Gastroesophageal sphincter (tissue), 4 donors: Measurements from ENCODE around the gene MIDN. TPM values are rescaled to one million over a fixed set of nuclear protein-coding genes. Genes with fewer than 3 reads are reported as not detected.
A peak's percentile ranks its signal among the peaks of the same experiment; 100 is the strongest.

Experiments
- ATAC-seq: fragments of 150-250 bp; one replicate; pipeline ENCODE4 v1.9.1; 2016; ENCODE audit warnings: mild to moderate bottlenecking, moderate library complexity
- H3K27ac ChIP-seq, 4 donors: fragments of 200-600 bp; sonication (generic) in 3 of 4; 1 replicate in 3 of 4; 2 replicates in 1 of 4; pipeline ENCODE4 v1.5.1; 2016 to 2019
- H3K27me3 ChIP-seq: fragments of 200-600 bp; sonication (generic); one replicate; pipeline ENCODE4 v1.5.1; 2019
- H3K36me3 ChIP-seq, 2 donors: fragments of 200-600 bp; sonication (generic); one replicate each; pipeline ENCODE4 v1.5.1; 2019; ENCODE audit warnings: control low read depth in 1 of 2
- H3K4me1 ChIP-seq, 3 donors: fragments of 200-600 bp; sonication (generic); 1 replicate in 2 of 3; 2 replicates in 1 of 3; pipeline ENCODE4 v1.5.1; 2016 to 2019; ENCODE audit warnings: control low read depth in 2 of 3
- H3K4me3 ChIP-seq, 2 donors: fragments of 200-600 bp; sonication (generic); one replicate each; pipeline ENCODE4 v1.5.1; 2019; ENCODE audit warnings: mild to moderate bottlenecking in 1 of 2, moderate library complexity in 1 of 2
- H3K9me3 ChIP-seq, 3 donors: fragments of 200-600 bp; sonication (generic); one replicate each; pipeline ENCODE4 v1.5.1; 2017 to 2019; ENCODE audit warnings: control low read depth in 2 of 3
- EP300 ChIP-seq: sonication (generic); formaldehyde crosslinking; IDR thresholded peaks from one replicate; pipeline ENCODE4 v1.6.1; 2017; ENCODE audit warnings: antibody characterized with exemption, mild to moderate bottlenecking
- POLR2A ChIP-seq, 2 donors: fragments of 450-650 bp; IDR thresholded peaks; one replicate each; pipeline ENCODE4 v1.6.1; 2017; ENCODE audit warnings: antibody characterized with exemption in 2 of 2, mild to moderate bottlenecking in 2 of 2, moderate library complexity in 1 of 2
- POLR2AphosphoS5 ChIP-seq: sonication (generic); formaldehyde crosslinking; IDR thresholded peaks from one replicate; pipeline ENCODE4 v1.6.1; 2017; ENCODE audit warnings: antibody characterized with exemption
- WGBS, 2 donors: methylation state at CpG; one replicate each; pipeline ENCODE4 v1.1.5; 2018; ENCODE audit warnings: low coverage in 1 of 2; 5-methylcytosine and 5-hydroxymethylcytosine counted together
- total RNA-seq, 4 donors: library from RNA; depleted of rRNA; stranded (reverse); fragments of >200 nt; gene quantifications; one replicate each; pipeline ENCODE4 v1.1.0, GENCODE V29; 2016
- TF ChIP-seq, protein P1 (sequence below), 4 experiments: fragments of 200-600 bp in 2 of 4; fragments of 450-650 bp in 2 of 4; sonication (generic) in 1 of 4; IDR thresholded peaks; one replicate each; pipeline ENCODE4 v1.5.1; 2017 to 2019; ENCODE audit warnings: antibody characterized with exemption in 4 of 4, mild to moderate bottlenecking in 2 of 4, moderate library complexity in 2 of 4

Gene MIDN
- total RNA-seq, 4 donors from 2014 or later, result 20.0 to 40.1 (median 24.2) TPM

DNA sequence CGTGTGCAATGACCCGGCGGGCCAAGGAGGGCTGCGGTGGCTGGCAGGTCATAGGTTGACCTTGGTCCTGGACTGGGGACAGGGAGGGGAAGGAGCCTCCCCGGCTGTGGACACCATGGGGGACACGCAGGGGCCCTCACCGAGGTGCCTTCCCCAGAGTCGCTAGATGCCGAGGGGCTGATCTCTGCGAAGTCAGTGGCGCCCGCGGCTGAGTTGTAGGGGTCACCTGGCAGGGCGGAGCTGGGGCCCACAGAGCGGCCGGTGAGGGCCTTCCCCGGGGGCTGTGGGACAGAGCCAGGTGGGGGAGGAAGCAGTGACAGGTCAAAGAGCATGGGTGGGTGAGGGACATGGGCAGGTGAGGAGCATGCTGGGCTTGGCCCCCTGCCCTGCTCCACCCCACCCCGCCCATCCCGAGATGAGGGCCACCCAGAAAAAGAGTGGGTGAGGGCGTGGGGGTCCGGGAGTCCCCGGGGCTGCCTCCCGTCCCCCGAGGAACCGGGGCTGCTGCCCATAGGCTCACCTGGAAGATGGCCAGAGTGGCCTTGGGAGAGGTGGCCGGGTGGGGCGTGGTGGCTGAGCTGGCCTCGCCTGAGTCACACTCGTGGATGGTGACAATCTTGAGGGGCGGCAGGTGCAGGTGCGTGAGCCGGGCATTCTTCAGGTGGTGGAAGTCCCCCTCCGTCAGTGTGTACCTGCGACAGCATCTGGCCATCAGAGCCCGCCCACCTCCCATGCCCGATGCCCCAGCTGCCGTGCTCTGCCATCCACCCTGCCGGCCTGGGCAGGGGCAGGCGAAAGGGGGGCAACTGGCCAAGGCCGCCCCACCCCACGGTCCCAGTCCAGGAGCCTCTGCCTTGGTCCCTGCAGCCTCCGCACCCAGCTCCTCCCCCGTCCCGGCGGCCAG lies 14.1 kb upstream of the MIDN start:
- no peak for ATAC-seq
- Histone ChIP-seq H3K4me3 (no peak overlapping the region), H3K4me1 (peaks cover 0 to 49% (median 21%) of the 10 kb centered on the region in 3 donors), H3K27me3 (peaks cover 15% of the 10 kb centered on the region), H3K27ac (no peak overlapping the region), H3K9me3 (no peaks in the 10 kb centered on the region), H3K36me3 (no peaks in the 10 kb centered on the region)
- TF ChIP-seq, protein P1, sequence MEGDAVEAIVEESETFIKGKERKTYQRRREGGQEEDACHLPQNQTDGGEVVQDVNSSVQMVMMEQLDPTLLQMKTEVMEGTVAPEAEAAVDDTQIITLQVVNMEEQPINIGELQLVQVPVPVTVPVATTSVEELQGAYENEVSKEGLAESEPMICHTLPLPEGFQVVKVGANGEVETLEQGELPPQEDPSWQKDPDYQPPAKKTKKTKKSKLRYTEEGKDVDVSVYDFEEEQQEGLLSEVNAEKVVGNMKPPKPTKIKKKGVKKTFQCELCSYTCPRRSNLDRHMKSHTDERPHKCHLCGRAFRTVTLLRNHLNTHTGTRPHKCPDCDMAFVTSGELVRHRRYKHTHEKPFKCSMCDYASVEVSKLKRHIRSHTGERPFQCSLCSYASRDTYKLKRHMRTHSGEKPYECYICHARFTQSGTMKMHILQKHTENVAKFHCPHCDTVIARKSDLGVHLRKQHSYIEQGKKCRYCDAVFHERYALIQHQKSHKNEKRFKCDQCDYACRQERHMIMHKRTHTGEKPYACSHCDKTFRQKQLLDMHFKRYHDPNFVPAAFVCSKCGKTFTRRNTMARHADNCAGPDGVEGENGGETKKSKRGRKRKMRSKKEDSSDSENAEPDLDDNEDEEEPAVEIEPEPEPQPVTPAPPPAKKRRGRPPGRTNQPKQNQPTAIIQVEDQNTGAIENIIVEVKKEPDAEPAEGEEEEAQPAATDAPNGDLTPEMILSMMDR (IDR thresholded peaks at IDR 0.05), result no peak
- no peak for TF ChIP-seq POLR2AphosphoS5
- no peak for TF ChIP-seq POLR2A (IDR thresholded peaks at IDR 0.05)
- TF ChIP-seq EP300, result no peak
- whole genome bisulfite sequencing, 2 donors, result 90% methylated on average over 15 of the region's 45 CpGs; no CpG with 5 or more reads in 1 of the 2 donors

DNA sequence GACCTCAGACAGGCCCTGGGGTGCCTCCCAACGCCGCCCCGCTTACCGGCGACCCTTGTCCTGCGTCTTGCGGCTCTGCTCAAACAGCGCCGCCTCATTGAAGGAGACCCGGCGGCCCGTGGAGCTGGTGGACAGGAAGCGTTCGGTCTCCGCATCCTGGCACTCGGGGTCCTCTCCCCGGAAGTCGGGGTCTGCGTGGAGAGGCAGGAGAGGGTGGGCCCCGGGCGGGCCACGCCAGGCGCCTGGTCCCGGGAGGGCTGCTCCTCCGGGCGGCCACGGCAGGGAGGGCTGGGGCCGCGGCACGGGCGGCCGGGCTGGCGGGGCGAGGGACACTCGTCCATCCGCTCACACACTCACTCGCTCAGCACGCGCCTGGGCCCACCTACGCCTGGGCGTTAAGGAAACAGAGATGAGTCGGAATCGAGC lies 13.4 kb upstream of the MIDN start:
- ATAC-seq, result no peak
- TF ChIP-seq POLR2AphosphoS5, result no peak
- Histone ChIP-seq H3K4me1 (peaks cover 0 to 55% (median 21%) of the 10 kb centered on the region in 3 donors), H3K9me3 (no peaks in the 10 kb centered on the region), H3K4me3 (no peak overlapping the region), H3K27ac (no peak overlapping the region), H3K36me3 (no peaks in the 10 kb centered on the region), H3K27me3 (peaks cover 15% of the 10 kb centered on the region)
- WGBS, 2 donors, result no CpG with 5 or more reads among the region's 43 CpGs

DNA sequence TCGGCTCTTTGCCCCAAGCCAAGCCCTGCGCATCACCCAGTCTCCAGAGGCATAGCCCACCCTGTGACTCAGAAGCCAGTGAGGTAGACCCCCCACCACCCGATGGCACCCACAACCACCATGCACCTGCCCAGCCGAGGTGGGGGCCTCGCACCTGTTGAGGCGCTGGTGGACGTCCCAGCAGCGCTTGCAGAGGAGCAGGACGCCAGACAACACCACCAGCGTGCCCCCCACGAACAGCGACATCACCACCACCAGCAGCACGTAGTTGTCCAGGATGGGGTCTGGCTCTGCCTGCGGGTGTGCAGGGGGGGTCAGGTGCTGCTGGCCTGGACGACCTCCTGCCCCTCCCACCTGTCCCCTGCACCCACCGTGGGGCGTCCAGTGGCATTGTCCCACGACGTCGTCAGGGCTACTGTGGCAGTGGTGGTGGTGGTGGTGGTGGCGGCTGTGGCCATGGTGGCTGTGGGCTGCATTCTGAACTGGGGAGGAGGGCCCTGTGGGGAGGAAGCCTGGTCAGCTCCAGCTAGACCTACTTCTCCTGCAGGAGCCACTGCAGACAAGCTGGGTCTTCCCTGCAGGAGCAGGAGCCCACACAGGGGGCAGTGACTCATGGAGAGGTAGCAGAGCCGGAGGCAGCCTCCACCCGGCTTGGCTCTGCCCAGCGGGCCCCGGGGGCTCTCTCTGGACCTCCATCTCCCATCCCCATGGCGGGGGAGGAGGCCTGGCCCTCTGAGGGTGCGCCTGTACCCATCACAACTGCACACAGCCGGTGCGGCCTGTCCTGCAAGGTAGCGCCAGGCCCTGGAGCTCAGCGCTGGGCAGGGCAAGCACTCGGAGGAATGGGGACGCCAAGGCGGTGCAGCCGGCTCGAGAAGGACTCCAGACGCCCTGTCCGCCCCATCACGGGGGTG lies 12.5 kb upstream of the MIDN start:
- Histone ChIP-seq H3K4me3 (peak overlapping the region in 1 of 2 donors; percentile 63), H3K36me3 (no peaks in the 10 kb centered on the region), H3K27ac (no peak overlapping the region), H3K4me1 (peaks cover 3 to 64% (median 26%) of the 10 kb centered on the region in 3 donors), H3K27me3 (peaks cover 15% of the 10 kb centered on the region), H3K9me3 (no peaks in the 10 kb centered on the region)
- ATAC-seq, result no peak
- WGBS, 2 donors, result 93 to 100% methylated on average over 1 to 5 of the region's 39 CpGs
- TF ChIP-seq EP300 (no peak), POLR2A (IDR thresholded peaks at IDR 0.05) (no peak), POLR2AphosphoS5 (no peak)
- TF ChIP-seq, protein P1 (IDR thresholded peaks at IDR 0.05), result no peak

DNA sequence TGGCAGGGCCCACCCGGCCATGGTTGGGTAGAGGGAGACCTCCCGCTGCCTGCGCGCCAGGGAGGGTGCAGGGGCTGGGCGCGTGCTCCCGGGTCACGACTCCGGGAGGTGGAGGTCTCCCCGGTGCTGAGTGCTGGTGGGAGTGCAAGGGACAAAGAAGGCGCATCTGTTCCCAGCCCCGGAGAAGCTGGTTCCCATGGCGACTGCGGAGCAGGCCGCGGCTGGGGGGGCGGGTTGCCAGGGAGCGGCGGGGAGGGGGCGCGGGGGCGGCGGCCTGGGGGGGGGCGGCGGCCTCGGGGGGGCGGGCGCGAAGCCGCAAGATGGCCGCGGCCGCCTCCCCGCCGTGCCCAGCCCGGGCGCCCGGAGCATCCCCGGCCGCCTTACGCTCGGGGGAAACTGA lies 11.8 kb upstream of the MIDN start:
- Histone ChIP-seq H3K4me1 (peaks cover 5 to 70% (median 30%) of the 10 kb centered on the region in 3 donors), H3K27ac (peak overlapping the region in 1 of 4 donors; percentile 69), H3K36me3 (no peaks in the 10 kb centered on the region), H3K27me3 (peaks cover 15% of the 10 kb centered on the region), H3K9me3 (no peaks in the 10 kb centered on the region), H3K4me3 (peak overlapping the region; percentile 20 to 63)
- TF ChIP-seq POLR2A (IDR thresholded peaks at IDR 0.05), result no peak
- WGBS, 2 donors, result no CpG with 5 or more reads among the region's 42 CpGs
- ATAC-seq, result no peak

DNA sequence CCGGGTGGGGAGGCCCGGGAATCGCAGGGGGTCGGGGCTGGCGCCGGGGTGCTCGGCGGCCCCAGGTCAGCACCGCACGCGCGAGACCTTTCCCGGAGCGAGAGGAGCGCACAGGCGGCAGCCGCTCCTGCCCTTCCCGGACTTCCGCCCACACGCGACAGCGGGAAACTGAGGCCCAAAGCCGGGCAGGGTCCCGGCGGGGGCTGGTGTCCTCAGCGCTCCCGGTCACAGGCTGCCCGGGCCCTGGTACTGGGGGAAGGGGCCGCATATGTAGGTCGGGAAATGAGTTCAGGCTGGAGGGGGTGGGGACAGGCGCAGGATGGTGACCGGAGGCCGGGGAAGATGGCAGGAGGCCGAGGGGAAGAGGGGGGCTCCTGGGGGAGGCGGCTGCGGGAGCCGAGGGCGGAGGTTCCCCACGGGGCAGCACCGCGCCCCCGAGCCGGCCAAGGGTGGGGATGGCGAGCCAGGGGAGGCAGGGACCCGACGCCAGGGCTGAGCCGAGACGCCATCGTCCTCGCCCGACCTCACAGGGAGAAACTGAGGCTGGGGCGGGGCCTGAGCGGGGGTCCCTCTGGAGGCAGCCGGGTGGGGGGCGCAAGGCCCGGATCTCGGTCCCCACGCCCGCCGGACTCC lies 11.2 kb upstream of the MIDN start:
- Histone ChIP-seq H3K4me3 (peak overlapping the region; percentile 20 to 63), H3K36me3 (no peaks in the 10 kb centered on the region), H3K4me1 (peaks cover 5 to 69% (median 31%) of the 10 kb centered on the region in 3 donors), H3K9me3 (no peaks in the 10 kb centered on the region), H3K27ac (peak overlapping the region in 1 of 4 donors; percentile 69), H3K27me3 (peaks cover 15% of the 10 kb centered on the region)
- TF ChIP-seq POLR2A (IDR thresholded peaks at IDR 0.05) (no peak), POLR2AphosphoS5 (no peak), EP300 (no peak)
- TF ChIP-seq, protein P1 (IDR thresholded peaks at IDR 0.05), result no peak
- no peak for ATAC-seq
- WGBS, 2 donors, result 0% methylated on average over 3 of the region's 60 CpGs; no CpG with 5 or more reads in 1 of the 2 donors
